Endodermal cell (in vitro differentiated cells): ENCODE data around the gene SMDT1. TPM values are rescaled to one million over a fixed set of nuclear protein-coding genes. Genes with fewer than 3 reads are reported as not detected.

ENCODE experiments used
- DNase-seq: peaks from one replicate; pipeline ENCODE4 v3.0.0-alpha.2; 2017
- H3K27ac ChIP-seq: 2 replicates; pipeline ENCODE4 v1.5.1; 2013; ENCODE audit warnings: mild to moderate bottlenecking, low read depth, low read length, moderate library complexity
- H3K27me3 ChIP-seq: 2 replicates; pipeline ENCODE4 v1.6.1; 2013; ENCODE audit warnings: mild to moderate bottlenecking, low read length, moderate library complexity; ENCODE audit not compliant: insufficient read depth, control insufficient read depth, poor library complexity, severe bottlenecking
- H3K36me3 ChIP-seq: 2 replicates; pipeline ENCODE4 v1.7.0; 2013; ENCODE audit warnings: mild to moderate bottlenecking, low read length, moderate library complexity; ENCODE audit not compliant: control insufficient read depth, insufficient read depth
- H3K4me1 ChIP-seq: one replicate; pipeline ENCODE4 v1.7.0; 2013; ENCODE audit warnings: low read length; ENCODE audit not compliant: control insufficient read depth, insufficient read depth
- H3K4me3 ChIP-seq: 2 replicates; pipeline ENCODE4 v1.5.1; 2013; ENCODE audit warnings: mild to moderate bottlenecking, low read length, moderate library complexity
- H3K9ac ChIP-seq: 2 replicates; pipeline ENCODE4 v1.6.1; 2013; ENCODE audit warnings: mild to moderate bottlenecking, low read length, moderate library complexity; ENCODE audit not compliant: poor library complexity, severe bottlenecking; ENCODE audit errors: extremely low read depth
- H3K9me3 ChIP-seq: 2 replicates; pipeline ENCODE4 v1.6.1; 2013; ENCODE audit warnings: mild to moderate bottlenecking, low read length, moderate library complexity; ENCODE audit not compliant: control insufficient read depth
- H3K27ac Mint-ChIP-seq: 2 replicates; pipeline ENCODE4 v1.8.0; 2020; ENCODE audit warnings: mixed read lengths
- H3K27me3 Mint-ChIP-seq: 2 replicates; pipeline ENCODE4 v1.8.0; 2021; ENCODE audit warnings: mild to moderate bottlenecking, mixed read lengths; ENCODE audit not compliant: insufficient read depth
- H3K36me3 Mint-ChIP-seq: 2 replicates; pipeline ENCODE4 v1.8.0; 2020; ENCODE audit warnings: low read depth, mixed read lengths
- H3K4me1 Mint-ChIP-seq: 2 replicates; pipeline ENCODE4 v1.8.0; 2020; ENCODE audit warnings: mixed read lengths
- H3K4me3 Mint-ChIP-seq: 2 replicates; pipeline ENCODE4 v1.8.0; 2020; ENCODE audit warnings: mild to moderate bottlenecking, moderate library complexity, mixed read lengths
- H3K9me3 Mint-ChIP-seq: 2 replicates; pipeline ENCODE4 v1.8.0; 2020; ENCODE audit warnings: mild to moderate bottlenecking, mixed read lengths
- CTCF ChIP-seq: fragments of 200-600 bp; sonication (generic); conservative IDR thresholded peaks from 2 replicates; pipeline ENCODE4 v1.5.0; 2021; ENCODE audit warnings: antibody characterized with exemption, mild to moderate bottlenecking
- WGBS, 2 experiments: methylation state at CpG; one replicate each; pipeline versions ENCODE4 v1.1.5 to v1.1.7; 2013; ENCODE audit warnings: missing lambda C conversion rate in 2 of 2, mixed read lengths in 1 of 2; ENCODE audit not compliant: insufficient coverage in 1 of 2, insufficient read length in 1 of 2; 5-methylcytosine and 5-hydroxymethylcytosine counted together
- total RNA-seq, 2 donors: library from RNA; stranded (reverse); fragmentation: NEBNext Ultra II Directional in 1 of 2; extraction: Animal tissue kit (Norgen Biotek cat#: 25700) in 1 of 2; gene quantifications; 2 replicates in 1 of 2; 3 replicates in 1 of 2; pipeline ENCODE4 v1.2.1, GENCODE V29; 2021

Gene SMDT1
- total RNA-seq, 2 donors from 2014 or later: 29.5 to 41.3 TPM

- peaks cover 18% of the 10 kb centered on the region for H3K9me3 ChIP-seq
- Mint-ChIP-seq H3K27me3 (peaks cover 14% of the 10 kb centered on the region), H3K4me3 (no peak overlapping the region), H3K27ac (no peak overlapping the region), H3K9me3 (peaks cover 28% of the 10 kb centered on the region), H3K36me3 (peaks cover 3% of the 10 kb centered on the region), H3K4me1 (no peaks in the 10 kb centered on the region)
- H3K36me3 ChIP-seq: no peaks in the 10 kb centered on the region
- no peak overlapping the region for H3K9ac ChIP-seq
- 70 to 84% methylated on average over 2 to 8 of the region's 8 CpGs for WGBS, 2 experiments
- H3K27ac ChIP-seq: no peak overlapping the region
- no peaks in the 10 kb centered on the region for H3K4me1 ChIP-seq
- no peak overlapping the region for H3K4me3 ChIP-seq
- H3K27me3 ChIP-seq: no peaks in the 10 kb centered on the region
- no peak for TF ChIP-seq CTCF
- no peak for DNase-seq
Measured at GRCh38 chr22:42035256-42035655, 44.2 kb upstream of the SMDT1 start.

GRCh38 chr22:42039271-42039670 lies 40.2 kb upstream of the SMDT1 start:
- Histone ChIP-seq H3K9me3 (peaks cover 22% of the 10 kb centered on the region), H3K4me3 (no peak overlapping the region), H3K9ac (no peak overlapping the region), H3K27ac (no peak overlapping the region), H3K36me3 (no peaks in the 10 kb centered on the region), H3K4me1 (no peaks in the 10 kb centered on the region), H3K27me3 (no peaks in the 10 kb centered on the region)
- no peak for TF ChIP-seq CTCF
- Mint-ChIP-seq H3K4me3 (no peak overlapping the region), H3K36me3 (no peaks in the 10 kb centered on the region), H3K27ac (no peak overlapping the region), H3K27me3 (peaks cover 19% of the 10 kb centered on the region), H3K9me3 (peaks cover 32% of the 10 kb centered on the region), H3K4me1 (no peaks in the 10 kb centered on the region)
- 91 to 100% methylated on average over 2 to 4 of the region's 5 CpGs for WGBS, 2 experiments
- DNase-seq: no peak

GRCh38 chr22:42041784-42042183 lies 37.7 kb upstream of the SMDT1 start:
- Histone ChIP-seq H3K4me1 (no peaks in the 10 kb centered on the region), H3K9ac (no peak overlapping the region), H3K27ac (no peak overlapping the region), H3K9me3 (peaks cover 19% of the 10 kb centered on the region), H3K36me3 (no peaks in the 10 kb centered on the region), H3K27me3 (no peaks in the 10 kb centered on the region), H3K4me3 (no peak overlapping the region)
- H3K4me3 Mint-ChIP-seq: no peak overlapping the region
- no peaks in the 10 kb centered on the region for H3K4me1 Mint-ChIP-seq
- no peaks in the 10 kb centered on the region for H3K36me3 Mint-ChIP-seq
- no peak for TF ChIP-seq CTCF
- peaks cover 15% of the 10 kb centered on the region for H3K9me3 Mint-ChIP-seq
- no peak for DNase-seq
- H3K27me3 Mint-ChIP-seq: peaks cover 16% of the 10 kb centered on the region
- H3K27ac Mint-ChIP-seq: no peak overlapping the region
